Body of pancreas (tissue), 4 donors: ENCODE results near the gene GRPEL2. TPM values are rescaled to one million over a fixed set of nuclear protein-coding genes. Genes with fewer than 3 reads are reported as not detected.
A peak's percentile ranks its signal among the peaks of the same experiment; 100 is the strongest.

ENCODE experiments used
- ATAC-seq: fragments of 150-250 bp; one replicate; pipeline ENCODE4 v1.9.1; 2016
- DNase-seq, 4 donors: peaks; one replicate each; pipeline ENCODE4 v3.0.0-alpha.2; 2019
- H3K27ac ChIP-seq, 4 donors: fragments of 200-600 bp; sonication (generic); 1 replicate in 3 of 4; 2 replicates in 1 of 4; pipeline versions ENCODE4 v1.5.1 to v1.6.1; 2016 to 2019; ENCODE audit warnings: mild to moderate bottlenecking in 1 of 4, mixed read lengths in 1 of 4, moderate library complexity in 1 of 4
- H3K27me3 ChIP-seq, 2 donors: fragments of 200-600 bp; sonication (generic); one replicate each; pipeline ENCODE4 v1.6.0; 2016; ENCODE audit warnings: mild to moderate bottlenecking in 1 of 2
- H3K36me3 ChIP-seq, 2 donors: fragments of 200-600 bp; sonication (generic); replicated peaks in 1 of 2; 2 replicates each; pipeline ENCODE4 v1.5.1; 2016; ENCODE audit warnings: low read depth in 2 of 2; ENCODE audit not compliant: insufficient read depth in 1 of 2
- H3K4me1 ChIP-seq: fragments of 200-600 bp; sonication (generic); one replicate; pipeline ENCODE4 v1.6.0; 2016
- H3K4me3 ChIP-seq, 2 donors: fragments of 200-600 bp; sonication (generic); 1 replicate in 1 of 2; 2 replicates in 1 of 2; pipeline ENCODE4 v1.5.1; 2016 to 2019
- H3K9me3 ChIP-seq, 3 donors: fragments of 200-600 bp; sonication (generic); 1 replicate in 2 of 3; 2 replicates in 1 of 3; pipeline ENCODE4 v1.5.1; 2016
- CTCF ChIP-seq, 7 experiments: fragments of 450-650 bp in 4 of 7; fragments of 200-600 bp in 3 of 7; sonication (generic) in 3 of 7; IDR thresholded peaks; one replicate each; pipeline ENCODE4 v1.5.1; 2016 to 2019; ENCODE audit warnings: antibody characterized with exemption in 7 of 7
- POLR2A ChIP-seq, 3 donors: fragments of 450-650 bp; IDR thresholded peaks; one replicate each; pipeline ENCODE4 v1.6.1; 2016; ENCODE audit warnings: antibody characterized with exemption in 3 of 3, mild to moderate bottlenecking in 2 of 3
- WGBS, 2 donors: methylation state at CpG; one replicate each; pipeline ENCODE4 v1.1.5; 2017; 5-methylcytosine and 5-hydroxymethylcytosine counted together
- intact Hi-C: fragments of 100-400 bp; cut with DNase I; formaldehyde crosslinking; loops from one replicate; pipeline ENCODE4 v1.15.1; 2023
- total RNA-seq, 2 donors: library from RNA; depleted of rRNA; stranded (reverse); fragments of >200 nt; gene quantifications; one replicate each; pipeline ENCODE4 v1.1.0, GENCODE V29; 2016

The GRPEL2 gene
- total RNA-seq, 2 donors from 2014 or later, result 4.9 to 10.6 TPM

GRCh38 chr5:149341876-149342275 lies 3.4 kb upstream of the GRPEL2 start:
- no peaks in the 10 kb centered on the region for H3K9me3 ChIP-seq
- no peak for DNase-seq
- H3K4me3 ChIP-seq, result no peak overlapping the region
- intact Hi-C loops, result no loop called here
- no peak for ATAC-seq
- H3K36me3 ChIP-seq, result no peaks in the 10 kb centered on the region
- TF ChIP-seq CTCF (IDR thresholded peaks at IDR 0.05), result no peak
- no peak for TF ChIP-seq POLR2A (IDR thresholded peaks at IDR 0.05)
- H3K27ac ChIP-seq, result no peak overlapping the region
- peaks cover 17% of the 10 kb centered on the region for H3K4me1 ChIP-seq
- no peaks in the 10 kb centered on the region for H3K27me3 ChIP-seq

- no peak overlapping the region for H3K27ac ChIP-seq
- TF ChIP-seq CTCF (IDR thresholded peaks at IDR 0.05), result no peak
- TF ChIP-seq POLR2A (IDR thresholded peaks at IDR 0.05), result no peak
- intact Hi-C loops, result no loop called here
- DNase-seq (no peak), ATAC-seq (no peak)
- no peaks in the 10 kb centered on the region for H3K9me3 ChIP-seq
- H3K36me3 ChIP-seq, result peaks cover 0 to 8% of the 10 kb centered on the region in 2 donors
- peaks cover 17% of the 10 kb centered on the region for H3K4me1 ChIP-seq
- no peaks in the 10 kb centered on the region for H3K27me3 ChIP-seq
- 84 to 94% methylated on average over 2 of the region's 2 CpGs for WGBS, 2 donors
- H3K4me3 ChIP-seq, result no peak overlapping the region
These were observed 1.1 kb upstream of the GRPEL2 start for GRCh38 chr5:149344151-149344550.

- Histone ChIP-seq H3K4me1 (peaks cover 17% of the 10 kb centered on the region), H3K9me3 (no peaks in the 10 kb centered on the region), H3K36me3 (peaks cover 0 to 22% of the 10 kb centered on the region in 2 donors), H3K4me3 (peak overlapping the region; percentile 66 to 72), H3K27me3 (no peaks in the 10 kb centered on the region), H3K27ac (peak overlapping the region; percentile 21 to 81 (median 61))
- DNase-seq, result no peak
- no peak for TF ChIP-seq POLR2A (IDR thresholded peaks at IDR 0.05)
- ATAC-seq, result peak; percentile 4
- 2 to 6% methylated on average over 11 of the region's 11 CpGs for WGBS, 2 donors
- intact Hi-C loops, result no loop called here
These were observed 558 bp downstream of the GRPEL2 start for GRCh38 chr5:149345892-149346222.

GRCh38 chr5:149348518-149348917 lies 3.2 kb downstream of the GRPEL2 start:
- TF ChIP-seq CTCF (IDR thresholded peaks at IDR 0.05), result no peak
- no peak for TF ChIP-seq POLR2A (IDR thresholded peaks at IDR 0.05)
- DNase-seq (no peak), ATAC-seq (no peak)
- 85 to 89% methylated on average over 1 of the region's 1 CpG for WGBS, 2 donors
- intact Hi-C loops, result no loop called here
- Histone ChIP-seq H3K36me3 (peaks cover 0 to 34% of the 10 kb centered on the region in 2 donors), H3K9me3 (no peaks in the 10 kb centered on the region), H3K27ac (no peak overlapping the region), H3K4me1 (peaks cover 17% of the 10 kb centered on the region), H3K27me3 (no peaks in the 10 kb centered on the region), H3K4me3 (no peak overlapping the region)

GRCh38 chr5:149349382-149349781 lies 4.1 kb downstream of the GRPEL2 start:
- intact Hi-C loops, result no loop called here
- WGBS, 2 donors, result 82 to 95% methylated on average over 4 of the region's 4 CpGs
- no peaks in the 10 kb centered on the region for H3K9me3 ChIP-seq

More at GRCh38 chr5:149349382-149349781, 4.1 kb downstream of the GRPEL2 start:
- H3K4me3 ChIP-seq, result no peak overlapping the region
- TF ChIP-seq CTCF (IDR thresholded peaks at IDR 0.05), result no peak
- no peak for TF ChIP-seq POLR2A (IDR thresholded peaks at IDR 0.05)
- DNase-seq, result no peak
- peaks cover 0 to 34% of the 10 kb centered on the region in 2 donors for H3K36me3 ChIP-seq
- peaks cover 14% of the 10 kb centered on the region for H3K4me1 ChIP-seq
- no peak overlapping the region for H3K27ac ChIP-seq
- no peak for ATAC-seq
- H3K27me3 ChIP-seq, result no peaks in the 10 kb centered on the region
